ENCODE results near the gene DERL3. TPM values are rescaled to one million over a fixed set of nuclear protein-coding genes. Genes with fewer than 3 reads are reported as not detected.

DERL3 gene
- total RNA-seq, 1 experiment from 2014 or later = 1.0 TPM

- intact Hi-C loops (cut with micrococcal nuclease; ENCODE audit: unreplicated experiment) (no loop called here), in situ Hi-C loops (cut with HindIII; ENCODE audit: low pct_unique_long_range_greater_than_20kb, low sequenced_read_pairs) (no loop called here)
- TF ChIP-seq POLR2AphosphoS5 (IDR thresholded peaks at IDR 0.05; ENCODE audit: low read depth, low read length) = no peak
- TF ChIP-seq REST (IDR thresholded peaks at IDR 0.05; ENCODE audit: insufficient read depth in 1 of 2, low read depth in 2 of 2, low read length in 1 of 2) = no peak
- Histone ChIP-seq H3K4me3 (ENCODE audit: low read depth in 2 of 2, low read length in 2 of 2) (no peak overlapping the region), H3K36me3 (ENCODE audit: control insufficient read depth, insufficient read depth, low read length) (no peaks in the 10 kb centered on the region), H3K27me3 (ENCODE audit: control insufficient read depth, insufficient read depth, low read length) (no peaks in the 10 kb centered on the region), H3K27ac (ENCODE audit: low read length) (no peak overlapping the region), H3K9me3 (ENCODE audit: control insufficient read depth, insufficient read depth, low read depth, low read length) (no peaks in the 10 kb centered on the region), H3K4me1 (ENCODE audit: control insufficient read depth, insufficient read depth, low read length) (no peaks in the 10 kb centered on the region)
- BruUV-seq (replicated peaks) = no TSS peak
- ChIA-PET POLR2A (no interaction called here), CTCF (no interaction called here)
- ATAC-seq (no peak), DNase-seq (ENCODE audit: low read depth, low spot score) (no peak)
These were observed 2.5 kb downstream of the DERL3 start for GRCh38 chr22:23836281-23836680.

- TF ChIP-seq REST (IDR thresholded peaks at IDR 0.05; ENCODE audit: insufficient read depth in 1 of 2, low read depth in 2 of 2, low read length in 1 of 2) (no peak), POLR2AphosphoS5 (IDR thresholded peaks at IDR 0.05; ENCODE audit: low read depth, low read length) (no peak), CTCF (IDR thresholded peaks at IDR 0.05) (no peak), SIN3A (IDR thresholded peaks at IDR 0.05; ENCODE audit: borderline replicate concordance, insufficient read depth, low read depth, low read length) (no peak), TCF7L2 (IDR thresholded peaks at IDR 0.05; ENCODE audit: low read depth, low read length) (no peak)
- ChIA-PET POLR2A (interaction anchor here (1.4 kb wide), 1 partner anchor 22 kb away, joined by 3 read pairs; the partner anchor contains the start of gene SLC2A11), CTCF (no interaction called here)
- intact Hi-C loops (cut with micrococcal nuclease; ENCODE audit: unreplicated experiment) = no loop called here
- no peak for DNase-seq (ENCODE audit: low read depth, low spot score)
- Histone ChIP-seq H3K27me3 (ENCODE audit: control insufficient read depth, insufficient read depth, low read length) (no peaks in the 10 kb centered on the region), H3K9me3 (ENCODE audit: control insufficient read depth, insufficient read depth, low read depth, low read length) (no peaks in the 10 kb centered on the region), H3K4me3 (ENCODE audit: low read depth in 2 of 2, low read length in 2 of 2) (no peak overlapping the region), H3K36me3 (ENCODE audit: control insufficient read depth, insufficient read depth, low read length) (no peaks in the 10 kb centered on the region), H3K4me1 (ENCODE audit: control insufficient read depth, insufficient read depth, low read length) (no peaks in the 10 kb centered on the region), H3K27ac (ENCODE audit: low read length) (no peak overlapping the region)
- in situ Hi-C loops (cut with HindIII; ENCODE audit: low pct_unique_long_range_greater_than_20kb, low sequenced_read_pairs) = no loop called here
- ATAC-seq = no peak
- BruUV-seq (replicated peaks) = no TSS peak
These were observed 3.2 kb downstream of the DERL3 start for GRCh38 chr22:23835484-23836144.
